ENCODE measurements around the gene ACBD7. TPM values are rescaled to one million over a fixed set of nuclear protein-coding genes. Genes with fewer than 3 reads are reported as not detected.

The ACBD7 gene
- total and polyA plus RNA-seq, 2 donors (not counting 1 experiment from before 2014, with no cell fraction given): 0.09 to 0.54 TPM

DNA sequence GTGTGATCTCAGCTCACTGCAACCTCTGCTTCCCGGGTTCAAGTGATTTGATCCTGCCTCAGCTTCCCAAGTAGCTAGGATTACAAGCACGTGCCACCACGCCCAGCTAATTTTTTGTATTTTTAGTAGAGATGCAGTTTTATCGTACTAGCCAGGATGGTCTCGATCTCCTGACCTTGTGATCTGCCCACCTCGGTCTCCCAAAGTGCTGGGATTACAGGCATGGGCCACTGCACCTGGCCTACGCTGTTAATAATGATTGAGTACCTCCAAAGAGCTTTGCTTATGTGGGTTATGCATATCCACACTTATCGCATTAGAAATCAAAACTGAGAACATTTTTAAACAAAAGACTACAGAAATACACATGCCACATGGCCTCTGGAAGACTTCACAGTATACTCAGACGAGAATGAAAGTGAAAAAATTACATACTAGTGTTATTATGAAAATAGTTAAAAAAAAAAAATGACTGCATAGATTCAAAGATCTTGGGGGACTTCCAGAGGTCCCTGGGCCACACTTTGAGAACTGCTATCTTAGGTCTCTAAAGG lies 34.0 kb upstream of the ACBD7 start:
- no peak overlapping the region for H2AFZ ChIP-seq (ENCODE audit: insufficient read depth, low read depth, low read length, poor library complexity, severe bottlenecking)
- H3K36me3 ChIP-seq (replicated peaks in 1 of 2; ENCODE audit: control extremely low read depth in 1 of 2, control insufficient read depth in 1 of 2, extremely low read depth in 1 of 2, insufficient read depth in 2 of 2, low read length in 1 of 2): peaks cover 0 to 20% of the 10 kb centered on the region in 2 experiments
- Mint-ChIP-seq H3K27me3 (no peaks in the 10 kb centered on the region), H3K27ac (no peak overlapping the region), H3K4me1 (peaks cover 10% of the 10 kb centered on the region), H3K9me3 (ENCODE audit: insufficient read depth) (no peaks in the 10 kb centered on the region), H3K4me3 (no peak overlapping the region)
- DNase-seq (no peak), ATAC-seq (ENCODE audit: low read depth) (no peak)
- no peaks in the 10 kb centered on the region for H3K27me3 ChIP-seq (replicated peaks in 1 of 4; ENCODE audit: control extremely low read depth in 1 of 4, control insufficient read depth in 3 of 4, insufficient read depth in 4 of 4, low read length in 3 of 4)
- TF ChIP-seq, protein P1, sequence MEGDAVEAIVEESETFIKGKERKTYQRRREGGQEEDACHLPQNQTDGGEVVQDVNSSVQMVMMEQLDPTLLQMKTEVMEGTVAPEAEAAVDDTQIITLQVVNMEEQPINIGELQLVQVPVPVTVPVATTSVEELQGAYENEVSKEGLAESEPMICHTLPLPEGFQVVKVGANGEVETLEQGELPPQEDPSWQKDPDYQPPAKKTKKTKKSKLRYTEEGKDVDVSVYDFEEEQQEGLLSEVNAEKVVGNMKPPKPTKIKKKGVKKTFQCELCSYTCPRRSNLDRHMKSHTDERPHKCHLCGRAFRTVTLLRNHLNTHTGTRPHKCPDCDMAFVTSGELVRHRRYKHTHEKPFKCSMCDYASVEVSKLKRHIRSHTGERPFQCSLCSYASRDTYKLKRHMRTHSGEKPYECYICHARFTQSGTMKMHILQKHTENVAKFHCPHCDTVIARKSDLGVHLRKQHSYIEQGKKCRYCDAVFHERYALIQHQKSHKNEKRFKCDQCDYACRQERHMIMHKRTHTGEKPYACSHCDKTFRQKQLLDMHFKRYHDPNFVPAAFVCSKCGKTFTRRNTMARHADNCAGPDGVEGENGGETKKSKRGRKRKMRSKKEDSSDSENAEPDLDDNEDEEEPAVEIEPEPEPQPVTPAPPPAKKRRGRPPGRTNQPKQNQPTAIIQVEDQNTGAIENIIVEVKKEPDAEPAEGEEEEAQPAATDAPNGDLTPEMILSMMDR (IDR thresholded peaks at IDR 0.05): no peak
- no peak for TF ChIP-seq EZH2 (IDR thresholded peaks at IDR 0.05; ENCODE audit: borderline replicate concordance, insufficient read depth, low read depth, low read length, poor library complexity, severe bottlenecking)
- H3K4me2 ChIP-seq (replicated peaks; ENCODE audit: low read depth, low read length, poor library complexity, severe bottlenecking): no peak overlapping the region
- no peaks in the 10 kb centered on the region for H3K4me1 ChIP-seq (ENCODE audit: control insufficient read depth in 2 of 2, insufficient read depth in 2 of 2, low read length in 2 of 2)
- no peaks in the 10 kb centered on the region for H4K20me1 ChIP-seq (ENCODE audit: control insufficient read depth, insufficient read depth, low read length, poor library complexity, severe bottlenecking)
- no peak overlapping the region for H3K4me3 ChIP-seq (ENCODE audit: control extremely low read depth in 1 of 5, extremely low read depth in 1 of 5, insufficient read depth in 1 of 5, low read depth in 2 of 5, low read length in 4 of 5)
- no peak overlapping the region for H3K9ac ChIP-seq (ENCODE audit: low read length)
- 91% methylated on average over 4 of the region's 9 CpGs for WGBS (ENCODE audit: insufficient coverage)
- intact Hi-C loops (cut with micrococcal nuclease): no loop called here
- H3K27ac ChIP-seq (ENCODE audit: low read length in 2 of 2): no peak overlapping the region
- ChIA-PET POLR2A (interaction anchor here (0.7 kb wide), 1 partner anchor 339 kb away, joined by 9 read pairs; no protein-coding TSS in a partner anchor), CTCF (interaction anchor here (0.7 to 2.6 kb wide), 4 partner anchors 16 to 46 kb away, joined by 4 to 10 read pairs (median 5); partner anchors contain the start of gene NMT2)
- H3K79me2 ChIP-seq (ENCODE audit: control insufficient read depth, insufficient read depth, low read length): no peaks in the 10 kb centered on the region
- H3K9me3 ChIP-seq (ENCODE audit: control extremely low read depth in 1 of 3, control insufficient read depth in 2 of 3, insufficient read depth in 1 of 3, low read length in 2 of 3): no peaks in the 10 kb centered on the region

DNA sequence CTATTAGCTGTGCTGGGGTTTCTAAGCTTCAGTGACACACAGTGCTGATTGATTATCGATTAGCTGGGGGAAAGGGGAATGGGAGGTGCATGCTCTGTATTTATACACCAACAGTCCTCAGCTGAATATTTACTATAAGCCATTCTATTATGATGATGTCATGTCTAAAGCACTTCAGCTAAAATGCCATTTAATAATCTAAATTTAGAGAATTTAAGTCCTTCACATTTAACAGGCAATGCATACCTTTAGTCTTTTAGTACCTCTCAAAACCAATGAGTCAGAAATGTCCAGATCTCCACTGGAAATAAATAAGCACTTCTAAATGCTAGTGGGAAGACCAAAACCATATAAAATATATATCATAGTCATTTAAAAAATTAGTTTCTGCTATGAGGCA lies 33.1 kb upstream of the ACBD7 start:
- H3K4me3 ChIP-seq (ENCODE audit: control extremely low read depth in 1 of 5, extremely low read depth in 1 of 5, insufficient read depth in 1 of 5, low read depth in 2 of 5, low read length in 4 of 5): no peak overlapping the region
- ChIA-PET POLR2A (no interaction called here), CTCF (interaction anchor here (2.2 to 2.6 kb wide), 2 partner anchors 16 to 20 kb away, joined by 6 to 10 read pairs; no protein-coding TSS in a partner anchor)
- intact Hi-C loops (cut with micrococcal nuclease): no loop called here
- no peak overlapping the region for H3K9ac ChIP-seq (ENCODE audit: low read length)
- no peak for DNase-seq
- no peaks in the 10 kb centered on the region for H3K79me2 ChIP-seq (ENCODE audit: control insufficient read depth, insufficient read depth, low read length)
- peaks cover 0 to 18% of the 10 kb centered on the region in 2 experiments for H3K36me3 ChIP-seq (replicated peaks in 1 of 2; ENCODE audit: control extremely low read depth in 1 of 2, control insufficient read depth in 1 of 2, extremely low read depth in 1 of 2, insufficient read depth in 2 of 2, low read length in 1 of 2)
- H4K20me1 ChIP-seq (ENCODE audit: control insufficient read depth, insufficient read depth, low read length, poor library complexity, severe bottlenecking): no peaks in the 10 kb centered on the region
- H3K4me1 Mint-ChIP-seq: peaks cover 10% of the 10 kb centered on the region
- no peak overlapping the region for H2AFZ ChIP-seq (ENCODE audit: insufficient read depth, low read depth, low read length, poor library complexity, severe bottlenecking)
- no peaks in the 10 kb centered on the region for H3K9me3 ChIP-seq (ENCODE audit: control extremely low read depth in 1 of 3, control insufficient read depth in 2 of 3, insufficient read depth in 1 of 3, low read length in 2 of 3)
- ATAC-seq (ENCODE audit: low read depth): no peak
- H3K27me3 Mint-ChIP-seq: no peaks in the 10 kb centered on the region
- no CpG with 5 or more reads among the region's 1 CpG for WGBS (ENCODE audit: insufficient coverage)
- H3K27me3 ChIP-seq (replicated peaks in 1 of 4; ENCODE audit: control extremely low read depth in 1 of 4, control insufficient read depth in 3 of 4, insufficient read depth in 4 of 4, low read length in 3 of 4): no peaks in the 10 kb centered on the region
- H3K4me1 ChIP-seq (ENCODE audit: control insufficient read depth in 2 of 2, insufficient read depth in 2 of 2, low read length in 2 of 2): no peaks in the 10 kb centered on the region
- no peak overlapping the region for H3K27ac Mint-ChIP-seq
- TF ChIP-seq, protein P1 (IDR thresholded peaks at IDR 0.05): no peak
- no peak for TF ChIP-seq EZH2 (IDR thresholded peaks at IDR 0.05; ENCODE audit: borderline replicate concordance, insufficient read depth, low read depth, low read length, poor library complexity, severe bottlenecking)
- H3K27ac ChIP-seq (ENCODE audit: low read length in 2 of 2): no peak overlapping the region
- no peak overlapping the region for H3K4me2 ChIP-seq (replicated peaks; ENCODE audit: low read depth, low read length, poor library complexity, severe bottlenecking)
- no peak overlapping the region for H3K4me3 Mint-ChIP-seq
- H3K9me3 Mint-ChIP-seq (ENCODE audit: insufficient read depth): no peaks in the 10 kb centered on the region
